ENCODE data around the gene UCP2.

The UCP2 gene

DNA sequence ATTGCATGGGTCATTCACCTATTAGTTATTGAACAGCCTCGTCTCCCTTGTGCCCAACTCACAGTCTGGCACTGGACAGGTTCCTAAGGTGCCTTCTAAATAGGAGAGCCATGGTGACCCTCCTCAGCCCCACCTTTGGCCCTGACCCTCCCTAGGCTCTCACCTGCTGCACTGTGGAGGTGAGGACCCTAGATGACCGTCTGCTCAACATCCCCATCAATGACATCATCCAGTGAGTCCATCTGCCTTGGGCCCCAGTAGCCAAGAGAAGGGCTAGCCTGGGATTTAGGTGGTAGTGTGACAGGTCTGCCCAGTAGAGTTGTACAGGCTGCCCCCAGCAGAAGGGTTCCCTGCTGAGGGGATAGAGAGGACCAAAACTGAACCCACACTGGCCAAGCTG, 13.6 kb downstream of the UCP2 start:
- DNase-seq = no peak

DNA sequence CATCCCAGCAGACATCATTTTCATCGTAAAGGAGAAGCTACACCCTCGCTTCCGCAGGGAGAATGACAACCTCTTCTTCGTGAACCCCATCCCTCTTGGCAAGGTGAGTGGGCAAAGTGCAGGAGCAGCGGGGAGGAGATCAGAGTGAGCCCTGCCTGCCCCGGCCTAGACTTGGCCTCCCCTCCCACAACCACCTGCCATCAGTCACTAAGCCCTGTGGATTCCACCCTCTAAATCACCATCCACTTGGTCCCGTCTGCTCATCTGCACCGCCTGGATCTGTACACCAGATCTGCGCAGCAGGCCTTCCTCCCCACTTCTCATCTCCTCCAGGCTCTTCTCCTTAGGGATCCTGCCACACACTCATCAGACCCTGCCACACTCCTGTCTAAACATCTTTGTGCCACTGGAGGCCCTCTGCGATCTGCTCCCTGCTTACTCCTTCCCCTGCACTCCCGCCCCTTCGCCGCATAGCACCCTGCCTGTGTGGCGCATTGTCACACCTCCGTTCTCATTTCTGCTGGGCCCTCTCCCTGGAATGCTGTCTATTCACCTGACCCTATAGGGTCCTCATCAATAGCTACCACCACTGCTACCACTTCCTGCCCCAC, 14.2 kb downstream of the UCP2 start:
- no peak for DNase-seq

DNA sequence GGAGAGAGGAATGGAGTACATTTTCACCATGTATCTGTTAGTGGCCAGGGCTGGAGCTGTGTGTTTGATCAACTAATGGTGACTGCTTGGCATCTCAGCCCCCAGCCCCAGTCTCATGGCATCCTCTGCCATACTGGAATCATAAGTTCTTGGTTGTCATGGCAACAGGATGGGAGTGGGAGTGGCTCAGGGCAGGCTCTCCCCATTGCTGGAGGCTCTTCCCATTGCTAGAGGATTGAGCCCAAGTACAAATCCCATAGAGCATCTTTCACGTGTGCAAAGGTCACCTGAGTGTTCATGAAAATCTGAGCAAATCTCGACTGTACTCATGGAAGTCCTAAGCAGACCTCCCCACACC, 16.9 kb downstream of the UCP2 start:
- DNase-seq = peak in 1 of 2 experiments; percentile 36

DNA sequence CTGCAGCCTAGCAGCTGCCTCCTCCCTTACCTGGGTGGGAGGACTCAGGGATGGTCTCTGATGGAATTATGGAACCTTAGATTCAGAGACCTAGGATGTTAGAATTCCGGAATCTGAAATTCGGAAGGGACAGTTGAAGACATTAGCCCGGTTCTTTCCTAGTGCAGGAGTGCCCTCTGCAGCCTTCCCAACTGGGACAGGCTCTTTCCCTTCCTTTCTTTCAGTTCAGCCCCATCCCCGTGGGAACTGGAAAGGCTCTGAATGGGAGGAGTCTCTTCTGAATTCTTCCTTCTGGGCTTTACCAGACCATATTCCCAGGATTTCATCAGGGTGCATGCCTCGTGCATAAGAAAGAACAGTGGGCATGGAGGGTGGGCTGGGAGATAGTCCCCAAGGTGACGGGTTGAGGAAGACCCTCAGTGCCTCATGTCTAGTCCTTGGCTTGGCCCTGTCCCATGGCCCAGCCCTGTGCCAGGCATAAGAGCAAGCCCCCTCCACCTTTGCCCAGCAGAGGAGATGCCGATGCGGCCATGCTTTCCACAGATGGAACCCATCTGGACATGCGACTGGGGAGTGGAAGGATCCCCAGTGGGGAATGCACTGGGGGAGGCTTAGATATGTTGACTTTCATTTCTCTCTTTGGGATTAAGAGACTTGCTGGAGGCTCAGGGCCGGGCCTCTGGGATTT, 17.4 kb downstream of the UCP2 start:
- peak; percentile 18 to 46 for DNase-seq

DNA sequence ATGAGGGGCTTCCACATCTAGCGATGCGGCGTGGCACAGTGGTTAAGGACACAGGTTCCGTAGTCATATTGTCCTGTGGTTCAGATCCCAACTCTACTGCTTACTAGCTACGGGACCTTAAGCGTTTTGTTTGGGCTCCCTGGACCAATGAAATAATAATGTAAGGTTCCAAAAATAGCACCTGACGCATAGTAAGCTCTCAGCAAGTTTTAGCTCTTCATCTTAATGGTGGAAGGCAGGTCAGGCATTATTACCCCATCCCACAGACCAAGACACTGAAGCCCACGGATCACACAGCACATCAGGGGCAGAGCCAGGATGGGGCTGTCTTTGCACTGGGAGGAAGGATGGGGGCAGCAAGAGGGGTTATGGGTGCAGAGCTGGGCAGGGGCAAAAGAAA, 18.8 kb downstream of the UCP2 start:
- no peak for DNase-seq

DNA sequence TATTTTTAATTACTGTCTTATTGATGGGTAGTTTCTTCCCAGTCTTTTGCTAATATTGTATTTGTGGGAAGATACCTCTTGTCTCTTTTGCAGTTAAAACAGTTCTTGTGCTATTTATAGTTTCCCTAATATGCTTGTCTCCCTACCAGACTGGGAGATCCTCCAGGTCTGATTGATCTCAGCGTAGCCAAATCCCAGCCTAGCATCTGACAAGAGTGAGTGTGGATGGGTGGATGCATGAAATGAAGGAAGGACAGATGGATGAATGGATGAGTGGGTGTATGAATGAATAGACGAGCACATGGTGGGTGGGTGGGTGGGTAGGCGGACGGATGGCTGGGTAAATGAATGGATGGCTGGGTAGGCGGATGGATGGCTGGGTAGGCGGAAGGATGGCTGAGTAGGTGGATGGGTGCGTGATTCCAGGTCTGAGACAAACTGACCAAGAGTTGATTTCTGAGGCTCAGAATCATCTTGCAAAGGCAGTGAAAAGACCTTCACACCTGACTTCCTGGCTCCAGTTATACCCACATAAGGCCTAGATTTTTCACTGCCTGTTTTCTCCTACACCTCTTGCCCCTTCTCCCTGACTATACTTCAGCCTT, 20.4 kb downstream of the UCP2 start:
- no peak for DNase-seq

DNA sequence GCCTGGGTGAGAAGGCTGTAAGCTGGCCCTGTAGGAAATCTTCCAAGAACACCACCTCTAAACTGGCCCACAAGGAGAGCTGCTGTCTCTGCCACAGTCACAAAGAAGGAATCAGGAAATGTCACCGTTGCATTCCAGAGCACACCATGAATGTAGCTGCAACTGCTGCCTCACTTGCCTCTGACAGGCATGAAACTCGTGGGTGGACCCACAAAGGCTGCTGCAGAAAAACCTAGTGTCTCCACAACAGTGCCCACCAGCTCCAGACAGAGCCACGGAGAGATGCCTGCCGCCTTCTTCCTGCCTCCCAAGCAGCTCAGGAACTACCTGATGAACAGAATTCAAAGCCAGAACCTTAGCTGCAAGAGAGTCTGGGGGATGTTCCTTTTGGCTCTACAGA, 21.3 kb downstream of the UCP2 start:
- no peak for DNase-seq

DNA sequence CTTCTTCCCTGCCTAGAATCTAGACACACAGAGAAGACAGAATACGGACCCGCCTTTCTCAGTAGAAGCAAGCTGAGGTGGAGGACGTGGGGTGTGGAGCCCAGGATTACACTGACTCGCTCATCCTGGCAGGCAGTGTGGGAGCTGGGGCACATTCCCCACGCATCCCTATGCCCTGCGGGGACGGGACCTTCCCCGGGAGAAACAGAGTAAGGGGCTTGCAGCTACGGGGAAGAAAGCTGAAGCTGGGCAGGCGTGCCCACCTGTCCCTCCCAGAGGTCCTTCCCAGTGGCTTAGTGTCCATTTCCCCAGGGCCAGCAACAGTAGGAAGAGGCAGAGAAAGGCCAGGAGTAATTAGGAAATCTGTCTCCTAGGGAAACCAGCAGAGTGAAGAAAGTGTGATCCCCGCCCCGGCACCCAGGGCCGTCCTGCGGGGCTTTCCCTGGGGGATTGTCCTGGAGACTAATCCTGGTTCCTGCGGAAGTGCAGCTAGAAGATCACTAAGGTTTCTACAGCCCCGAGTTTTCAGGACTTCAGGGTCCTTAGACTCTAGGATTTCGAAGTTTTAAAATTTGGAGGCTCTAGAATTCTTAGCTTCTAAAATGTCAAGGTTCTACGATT, 24.0 kb downstream of the UCP2 start:
- DNase-seq = no peak

DNA sequence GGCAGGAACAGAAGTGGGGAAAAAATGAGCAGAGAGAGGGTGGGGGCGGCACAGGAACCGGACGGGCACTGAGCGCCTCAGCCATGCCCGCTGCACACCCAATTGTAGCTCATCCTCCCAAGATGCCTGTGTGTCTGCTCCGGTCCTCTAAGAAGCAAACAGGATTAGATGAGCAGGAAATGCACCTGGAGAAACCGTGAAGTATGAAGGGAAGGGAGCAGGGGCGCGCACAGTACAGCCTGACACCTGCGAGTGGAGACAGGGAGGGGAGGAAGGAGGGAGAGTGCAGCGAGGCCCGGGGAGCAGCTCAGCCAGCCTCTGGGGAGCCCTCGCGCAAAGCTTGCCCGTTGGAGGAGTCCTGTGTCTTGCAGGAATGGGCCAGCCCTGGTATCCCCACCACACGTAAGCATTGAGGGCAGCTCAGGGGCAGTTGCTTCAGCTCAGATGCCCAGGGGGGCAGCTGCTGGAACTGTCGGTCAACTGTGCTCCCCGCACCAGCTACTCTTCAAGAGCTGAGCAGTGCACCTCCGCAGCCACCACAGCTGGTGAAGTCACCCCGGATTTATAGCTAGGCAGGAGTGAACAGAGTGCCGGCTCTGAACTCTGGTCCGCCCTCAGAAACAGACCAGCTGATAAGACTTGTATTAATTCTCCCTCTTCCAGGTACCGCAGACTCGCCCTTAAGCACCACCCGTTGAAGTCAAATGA, 24.8 kb downstream of the UCP2 start:
- no peak for DNase-seq

DNA sequence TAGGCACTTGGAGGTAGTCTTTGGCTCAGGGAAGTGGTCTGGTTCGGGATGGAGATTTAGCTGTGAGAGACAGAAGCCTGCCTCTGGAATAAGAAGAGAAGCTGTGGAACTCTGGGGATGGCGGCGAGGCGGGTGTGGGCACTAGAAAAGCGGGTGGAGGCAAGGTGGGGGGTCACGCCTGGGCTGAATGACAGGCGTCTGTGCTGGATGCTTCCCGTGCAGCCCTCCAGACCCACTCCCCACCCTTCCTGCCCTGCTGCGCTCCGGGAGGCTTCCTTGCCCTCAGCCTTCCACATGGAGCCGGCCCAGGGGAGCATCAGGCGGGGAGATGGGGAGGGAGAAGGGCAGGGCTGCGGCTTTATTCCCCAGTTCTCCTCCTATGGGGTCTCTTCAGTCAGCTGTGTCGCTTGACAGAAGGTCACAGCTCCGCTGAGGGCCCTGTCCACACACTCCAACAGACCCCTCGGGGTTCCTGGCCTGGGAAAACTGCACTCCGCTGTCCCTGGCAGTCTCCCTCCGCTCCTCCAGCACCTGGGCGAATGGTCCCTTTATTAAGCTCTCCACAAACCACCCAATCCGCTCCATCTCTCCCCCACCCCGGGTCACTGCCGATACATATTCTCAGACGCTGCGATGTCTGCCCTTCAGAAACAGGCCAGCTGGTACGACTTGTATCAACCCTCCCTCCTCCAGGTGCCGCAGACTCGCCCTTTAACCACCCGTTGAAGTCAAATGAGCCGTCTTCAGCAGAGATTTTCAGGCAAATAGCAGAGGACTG, 25.6 kb downstream of the UCP2 start:
- DNase-seq = no peak

DNA sequence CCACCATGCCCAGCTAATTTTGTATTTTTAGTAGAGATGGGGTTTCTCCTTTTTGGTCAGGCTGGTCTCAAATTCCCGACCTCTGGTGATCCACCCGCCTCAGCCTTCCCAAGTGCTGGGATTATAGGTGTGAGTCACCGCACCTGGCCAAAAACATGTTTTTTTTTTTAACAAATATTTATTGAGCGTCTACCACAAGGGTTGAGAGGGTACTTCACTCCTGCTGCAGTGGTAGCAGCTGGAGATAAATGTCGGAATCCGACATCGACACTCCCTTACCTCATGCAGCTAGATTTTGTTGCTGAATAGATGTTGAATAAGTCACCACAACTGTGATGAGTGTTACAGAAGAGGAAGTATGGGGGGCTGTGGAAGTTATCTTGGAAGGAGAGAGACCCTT, 30.8 kb downstream of the UCP2 start:
- no peak for DNase-seq

DNA sequence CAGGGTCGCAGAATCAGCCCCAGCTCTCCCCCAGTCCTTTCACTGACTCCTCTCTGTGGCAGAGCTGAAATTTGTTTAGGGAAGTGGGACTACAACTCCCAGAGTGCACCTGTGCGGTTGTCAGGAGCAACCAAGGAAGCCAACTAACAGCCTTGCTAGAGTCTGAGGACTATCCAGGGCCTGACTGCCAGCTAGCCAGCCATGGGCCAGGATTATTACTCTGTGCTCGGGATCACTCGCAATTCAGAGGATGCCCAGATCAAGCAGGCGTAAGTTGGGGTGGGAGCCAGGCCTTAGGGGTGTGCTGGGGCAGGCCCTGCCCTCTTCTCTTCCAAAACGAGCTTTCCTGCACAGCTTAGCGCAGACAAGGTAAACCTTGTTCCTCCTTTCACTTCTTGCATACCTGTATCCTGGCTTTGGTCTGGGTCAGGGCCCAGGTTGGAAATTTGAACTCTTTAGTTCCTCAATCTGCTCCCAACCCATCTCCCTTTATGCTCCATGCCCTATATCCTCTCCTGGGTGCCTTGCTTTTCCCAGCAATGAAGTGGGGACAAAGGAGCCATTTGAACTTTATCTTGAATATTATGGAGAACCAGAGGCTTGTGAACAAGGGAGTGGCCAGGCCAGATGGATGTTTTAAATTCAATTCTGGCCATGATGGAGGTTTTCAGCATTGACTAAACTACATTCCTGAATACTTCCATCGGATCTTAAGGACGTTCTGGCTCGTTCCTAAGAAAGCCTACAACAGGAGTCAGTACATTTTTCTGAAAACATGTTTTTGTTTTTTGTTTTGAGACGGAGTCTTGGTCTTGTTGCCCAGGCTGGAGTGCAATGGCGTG, 31.6 kb downstream of the UCP2 start, which contains the start of gene DNAJB13:
Gene DNAJB13, plus strand, starts transcription at position 158 of the 842 bp plus-strand sequence. Its CDS starts 44 bp downstream, at position 202.
- peak; percentile 34 to 45 for DNase-seq

DNA sequence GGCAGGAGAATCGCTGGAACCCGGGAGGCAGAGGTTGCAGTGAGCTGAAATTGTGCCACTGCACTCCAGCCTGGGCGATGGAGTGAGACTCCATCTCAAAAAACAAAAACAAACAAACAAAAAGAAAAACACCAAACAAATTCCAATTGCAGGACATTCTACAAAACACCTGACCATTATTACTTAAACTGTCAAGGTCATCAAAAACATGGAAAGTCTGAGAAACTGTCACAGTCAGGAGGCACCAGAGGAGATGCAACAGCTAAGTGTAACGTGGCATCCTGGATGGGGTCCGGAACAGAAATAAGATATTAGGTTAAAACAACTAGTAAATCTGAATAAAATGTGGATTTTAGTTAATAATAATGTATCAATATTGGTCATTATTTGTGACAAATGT, 32.7 kb downstream of the UCP2 start:
- no peak for DNase-seq

DNA sequence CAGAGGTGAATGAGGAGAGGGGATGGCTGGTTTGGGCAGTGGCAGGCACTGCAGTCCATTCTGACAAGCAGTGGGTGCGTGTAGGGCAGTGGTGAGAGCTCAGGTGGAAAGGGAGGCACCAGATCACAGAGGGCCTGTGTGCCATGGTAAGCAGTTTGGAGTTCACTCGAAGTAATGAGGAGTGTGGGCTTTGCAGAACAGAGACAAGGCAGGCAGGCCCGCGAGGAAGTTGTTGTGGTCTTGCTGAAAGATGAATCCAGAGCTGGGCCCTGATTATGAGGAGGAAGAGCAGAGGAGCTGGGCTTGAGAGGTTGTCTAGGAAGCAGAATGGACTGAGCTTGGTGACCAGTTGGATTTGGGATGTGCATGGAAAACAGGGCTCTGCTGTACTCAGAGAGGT, 33.4 kb downstream of the UCP2 start:
- no peak for DNase-seq

DNA sequence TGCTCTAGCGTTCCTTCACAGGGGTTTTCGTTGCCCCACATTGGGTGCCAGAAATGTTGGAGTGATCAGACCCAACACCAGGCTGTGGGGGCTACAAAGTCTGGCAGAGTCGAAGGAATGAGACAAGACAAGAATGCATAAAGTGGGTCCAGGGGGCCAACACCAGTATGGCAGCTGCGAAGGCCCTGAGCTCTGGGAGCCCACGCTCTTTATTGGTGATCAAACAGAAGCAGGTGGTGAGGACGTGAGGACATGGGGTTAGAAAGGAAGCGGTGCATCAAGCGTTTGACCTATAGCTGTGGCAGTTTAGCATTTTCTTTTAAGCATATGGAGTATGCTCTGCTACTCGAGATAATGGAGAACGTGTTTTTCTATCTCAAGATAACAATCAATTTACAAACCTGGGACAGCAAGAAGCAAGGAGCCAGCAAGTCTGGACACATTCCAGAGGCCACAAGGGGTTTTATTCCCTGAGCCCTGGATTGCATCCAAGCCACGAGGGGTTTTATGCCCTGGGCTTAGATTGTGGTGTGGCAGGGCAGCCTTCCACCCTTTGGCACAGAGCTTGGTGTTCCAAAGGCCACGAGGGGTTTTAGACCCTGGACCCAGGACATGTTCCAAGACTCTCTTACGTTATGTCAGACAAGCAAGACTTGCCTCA, 35.7 kb downstream of the UCP2 start:
- no peak for DNase-seq

DNA sequence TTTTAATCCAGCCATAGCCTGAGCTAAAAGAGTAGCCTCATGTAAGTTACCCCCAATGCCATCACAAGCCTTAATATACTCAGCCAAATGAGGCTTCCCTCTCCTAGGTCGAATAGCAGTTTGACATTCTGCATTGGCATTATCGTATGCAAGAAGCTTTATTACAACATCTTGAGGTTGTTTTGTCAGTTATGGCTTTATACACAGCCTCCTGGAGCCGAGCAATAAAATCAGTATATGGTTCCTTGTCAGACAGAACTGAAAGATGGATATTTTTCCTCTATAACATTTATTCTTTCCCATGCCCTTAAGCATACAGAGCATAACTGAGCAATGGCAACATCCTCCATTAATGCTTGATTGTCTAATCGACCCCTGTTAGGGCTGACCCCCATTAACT, 37.2 kb downstream of the UCP2 start:
- no peak for DNase-seq

DNA sequence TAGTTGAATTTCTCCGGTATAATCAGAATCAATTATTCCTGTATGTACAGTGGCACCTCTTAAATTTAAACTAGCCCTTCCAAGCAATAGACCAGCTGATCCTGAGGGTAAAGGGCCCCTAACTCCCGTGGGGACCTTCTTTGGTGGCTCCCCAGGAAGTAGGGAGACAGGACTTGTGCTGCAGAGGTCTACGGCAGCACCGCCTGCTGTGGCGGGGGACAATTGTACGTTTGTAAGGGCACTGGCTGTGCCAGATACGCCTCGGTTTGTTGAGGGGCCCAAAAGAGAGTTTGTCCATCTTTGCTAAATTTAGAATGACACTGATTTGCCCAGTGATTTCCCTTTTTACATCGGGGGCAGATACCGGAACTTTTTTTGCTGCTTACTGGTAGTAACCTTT, 37.7 kb downstream of the UCP2 start:
- DNase-seq = no peak

DNA sequence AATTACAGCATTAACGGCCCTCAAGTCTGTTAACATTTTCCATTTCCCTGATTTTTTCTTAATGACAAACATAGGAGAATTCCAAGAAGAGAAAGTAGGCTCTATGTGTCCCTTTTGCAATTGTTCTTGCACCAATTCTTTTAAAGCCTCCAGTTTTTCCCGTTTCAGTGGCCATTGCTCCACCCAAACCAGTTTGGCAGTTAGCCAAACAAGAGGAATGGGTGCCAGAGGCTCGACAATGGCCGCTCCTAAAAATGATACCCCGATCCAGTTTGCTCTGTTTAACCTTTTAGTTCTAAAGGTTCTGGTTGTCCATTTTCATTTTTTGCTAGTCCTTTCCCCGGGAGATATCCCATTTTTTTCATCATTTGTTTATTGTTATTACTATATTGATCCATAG, 38.6 kb downstream of the UCP2 start:
- DNase-seq = peak in 1 of 2 experiments; percentile 30

DNA sequence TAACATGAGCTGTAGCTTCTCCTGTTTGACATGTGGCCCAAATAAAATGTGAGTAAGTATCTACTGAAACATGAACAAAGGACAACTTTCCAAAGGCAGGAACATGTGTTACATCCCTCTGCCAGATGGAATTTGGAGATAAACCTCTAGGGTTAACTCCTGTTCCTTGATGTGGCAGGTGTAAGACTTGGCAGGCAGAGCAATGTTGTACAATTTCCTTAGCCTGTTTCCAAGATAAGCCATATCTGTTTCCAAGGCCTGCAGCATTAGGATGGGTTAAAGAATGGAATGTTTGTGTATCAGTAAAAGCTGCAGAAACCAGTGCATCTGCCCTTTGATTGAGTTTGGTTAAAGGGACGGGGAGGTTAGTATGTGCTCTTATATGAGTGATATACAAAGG, 40.6 kb downstream of the UCP2 start:
- DNase-seq = no peak

DNA sequence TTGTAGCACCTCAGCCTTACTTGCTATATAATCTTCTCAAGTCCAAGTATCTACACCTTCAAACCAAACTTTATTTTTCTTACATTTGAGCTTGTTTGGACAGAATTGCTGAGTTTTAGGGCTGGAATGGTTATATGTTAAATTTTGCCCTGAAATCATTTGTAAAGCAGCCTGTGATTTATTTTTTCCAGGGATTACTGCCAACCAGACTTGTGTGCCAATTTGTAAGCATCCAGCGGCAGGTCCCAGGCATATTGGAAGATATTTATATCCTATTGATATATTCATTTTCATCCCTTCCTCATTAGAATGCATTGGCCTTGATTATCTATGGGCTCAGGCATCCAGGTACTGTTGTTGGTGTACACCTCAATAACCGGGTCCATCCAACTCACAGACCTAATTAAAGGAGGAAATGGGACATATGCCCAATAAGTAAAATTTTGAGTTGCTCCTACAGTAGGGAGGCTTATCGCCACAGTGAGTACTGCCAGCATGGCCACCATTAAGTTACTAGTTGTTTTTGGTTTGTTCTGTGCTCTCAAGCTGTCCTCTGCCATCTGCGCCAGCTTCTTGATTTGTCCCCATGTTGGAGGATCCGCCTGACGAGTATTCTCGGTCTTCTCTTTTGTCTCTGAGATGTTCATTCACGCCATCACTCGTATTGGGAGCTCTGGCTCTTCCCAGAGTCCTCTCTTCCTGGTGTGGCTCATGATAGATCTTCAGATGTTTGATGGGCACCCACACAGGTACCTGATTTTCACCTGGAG, 41.7 kb downstream of the UCP2 start:
- peak in 1 of 2 experiments; percentile 42 for DNase-seq
